Neutrophil (primary cell): Measurements from ENCODE around the gene AMER3.

Source experiments
- H3K27ac ChIP-seq: fragments of 200-600 bp; sonication (generic); 2 replicates; pipeline ENCODE4 v1.5.1; 2016; ENCODE audit warnings: mild to moderate bottlenecking, moderate library complexity
- H3K27me3 ChIP-seq: fragments of 200-600 bp; sonication (generic); 2 replicates; pipeline ENCODE4 v1.6.0; 2016; ENCODE audit warnings: mild to moderate bottlenecking
- H3K36me3 ChIP-seq: fragments of 200-600 bp; sonication (generic); 2 replicates; pipeline ENCODE4 v1.5.1; 2017
- H3K4me1 ChIP-seq, 2 experiments: fragments of 200-600 bp in 1 of 2; sonication (generic) in 1 of 2; 1 replicate in 1 of 2; 2 replicates in 1 of 2; pipeline versions ENCODE4 v1.5.1 to v1.6.1; 2013 to 2016; ENCODE audit warnings: low read depth in 1 of 2, low read length in 1 of 2, mild to moderate bottlenecking in 1 of 2, moderate library complexity in 1 of 2; ENCODE audit not compliant: control insufficient read depth in 1 of 2, insufficient read depth in 1 of 2
- H3K4me3 ChIP-seq, 2 experiments: fragments of 200-600 bp in 1 of 2; sonication (generic) in 1 of 2; 1 replicate in 1 of 2; 2 replicates in 1 of 2; pipeline ENCODE4 v1.5.1; 2013 to 2016; ENCODE audit warnings: low read depth in 1 of 2, low read length in 1 of 2, mild to moderate bottlenecking in 1 of 2, moderate library complexity in 1 of 2
- H3K9me3 ChIP-seq: fragments of 200-600 bp; sonication (generic); 2 replicates; pipeline ENCODE4 v1.5.1; 2016
- TF ChIP-seq, protein P1 (sequence below): fragments of 200-600 bp; sonication (generic); IDR thresholded peaks from 2 replicates; pipeline ENCODE4 v1.5.1; 2016; ENCODE audit warnings: antibody characterized with exemption

Gene AMER3

DNA sequence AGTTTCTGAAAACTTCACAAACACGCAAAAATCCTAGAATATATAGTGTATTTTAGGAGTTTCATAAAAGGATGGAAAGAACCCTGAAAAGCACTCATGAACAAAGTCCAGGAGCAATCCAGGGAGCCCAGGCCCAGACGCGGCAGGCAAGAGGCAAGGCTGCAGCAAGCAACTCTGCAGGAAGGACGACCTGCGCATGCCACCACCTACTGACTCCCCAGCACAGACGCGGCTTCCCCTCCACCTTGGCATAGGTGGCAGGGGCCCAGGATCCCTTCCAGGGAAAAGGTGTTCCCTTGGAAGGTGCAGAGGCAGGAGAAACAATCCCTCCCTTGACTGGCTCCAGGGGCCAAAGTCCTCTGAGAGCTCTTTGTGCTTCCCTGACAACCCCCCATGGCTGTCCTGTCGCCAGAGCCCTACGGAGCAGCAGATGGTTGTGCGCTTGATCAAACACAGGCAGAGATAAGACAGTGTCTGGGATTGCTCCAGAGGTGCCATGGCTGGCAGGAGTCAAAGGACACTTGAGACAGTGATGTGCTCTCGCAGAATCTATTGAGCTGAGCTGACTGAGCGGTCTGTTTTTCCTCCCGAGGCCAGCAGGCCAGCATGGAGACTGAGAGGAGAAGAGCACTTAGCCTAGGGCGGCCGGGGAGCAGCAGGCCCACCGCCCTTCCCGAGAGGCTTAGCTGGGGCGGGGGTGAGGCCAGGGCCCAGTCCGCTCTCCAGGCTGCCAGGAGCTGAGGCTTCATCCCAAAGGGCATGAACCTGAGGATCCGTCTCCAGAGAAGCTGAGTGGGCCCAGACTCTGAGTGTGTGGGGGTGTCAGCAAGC lies 10.8 kb upstream of the AMER3 start:
- no peaks in the 10 kb centered on the region for H3K4me1 ChIP-seq
- no peak overlapping the region for H3K4me3 ChIP-seq
- peaks cover 38% of the 10 kb centered on the region for H3K27me3 ChIP-seq
- TF ChIP-seq, protein P1, sequence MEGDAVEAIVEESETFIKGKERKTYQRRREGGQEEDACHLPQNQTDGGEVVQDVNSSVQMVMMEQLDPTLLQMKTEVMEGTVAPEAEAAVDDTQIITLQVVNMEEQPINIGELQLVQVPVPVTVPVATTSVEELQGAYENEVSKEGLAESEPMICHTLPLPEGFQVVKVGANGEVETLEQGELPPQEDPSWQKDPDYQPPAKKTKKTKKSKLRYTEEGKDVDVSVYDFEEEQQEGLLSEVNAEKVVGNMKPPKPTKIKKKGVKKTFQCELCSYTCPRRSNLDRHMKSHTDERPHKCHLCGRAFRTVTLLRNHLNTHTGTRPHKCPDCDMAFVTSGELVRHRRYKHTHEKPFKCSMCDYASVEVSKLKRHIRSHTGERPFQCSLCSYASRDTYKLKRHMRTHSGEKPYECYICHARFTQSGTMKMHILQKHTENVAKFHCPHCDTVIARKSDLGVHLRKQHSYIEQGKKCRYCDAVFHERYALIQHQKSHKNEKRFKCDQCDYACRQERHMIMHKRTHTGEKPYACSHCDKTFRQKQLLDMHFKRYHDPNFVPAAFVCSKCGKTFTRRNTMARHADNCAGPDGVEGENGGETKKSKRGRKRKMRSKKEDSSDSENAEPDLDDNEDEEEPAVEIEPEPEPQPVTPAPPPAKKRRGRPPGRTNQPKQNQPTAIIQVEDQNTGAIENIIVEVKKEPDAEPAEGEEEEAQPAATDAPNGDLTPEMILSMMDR, result no peak
- no peaks in the 10 kb centered on the region for H3K36me3 ChIP-seq
- H3K9me3 ChIP-seq, result no peaks in the 10 kb centered on the region
- H3K27ac ChIP-seq, result no peak overlapping the region

DNA sequence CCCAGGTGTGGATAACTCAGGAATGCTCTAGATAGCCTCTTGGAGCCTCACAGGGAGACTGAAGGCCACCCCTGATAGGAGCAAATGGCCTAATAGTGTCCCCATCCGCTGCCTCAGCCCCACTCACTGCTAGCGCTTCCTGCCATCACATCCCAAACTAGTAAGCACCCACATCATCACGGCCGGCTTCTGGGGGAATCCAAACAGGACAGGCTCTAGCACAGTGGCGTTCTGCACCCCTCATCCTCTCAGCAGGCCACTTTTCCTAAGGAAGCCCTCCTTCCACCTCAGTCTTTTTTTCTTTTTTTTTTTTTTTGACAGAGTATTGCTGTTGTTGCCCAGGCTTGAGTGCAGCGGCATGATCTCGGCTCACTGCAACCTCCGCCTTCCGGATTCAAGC lies 6.3 kb upstream of the AMER3 start:
- no peaks in the 10 kb centered on the region for H3K4me1 ChIP-seq
- no peaks in the 10 kb centered on the region for H3K36me3 ChIP-seq
- TF ChIP-seq, protein P1, result no peak
- H3K27me3 ChIP-seq, result peaks cover 27% of the 10 kb centered on the region
- H3K9me3 ChIP-seq, result no peaks in the 10 kb centered on the region
- H3K27ac ChIP-seq, result no peak overlapping the region
- no peak overlapping the region for H3K4me3 ChIP-seq

DNA sequence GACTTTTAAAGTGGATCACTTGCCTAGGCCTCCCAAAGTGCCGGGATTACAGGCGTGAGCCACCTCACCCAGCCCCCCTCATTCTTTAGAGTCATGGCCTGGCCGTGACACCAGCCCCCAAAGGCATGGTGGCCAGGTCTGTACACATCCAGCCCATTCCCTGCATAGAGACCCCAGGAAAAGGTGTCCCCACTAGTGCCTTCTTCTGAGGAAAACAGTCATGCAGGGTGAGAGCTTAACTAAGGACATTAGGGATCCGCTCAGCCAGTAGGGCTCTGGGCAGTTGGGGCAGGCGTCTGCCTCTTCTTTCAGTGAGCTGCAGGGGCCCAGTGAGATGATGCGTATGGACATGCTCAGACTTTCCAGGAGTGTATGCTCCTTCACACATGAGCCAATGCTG lies 5.7 kb upstream of the AMER3 start:
- Histone ChIP-seq H3K36me3 (no peaks in the 10 kb centered on the region), H3K27ac (no peak overlapping the region), H3K9me3 (no peaks in the 10 kb centered on the region), H3K4me3 (no peak overlapping the region), H3K27me3 (peaks cover 28% of the 10 kb centered on the region), H3K4me1 (no peaks in the 10 kb centered on the region)
- TF ChIP-seq, protein P1, result no peak

DNA sequence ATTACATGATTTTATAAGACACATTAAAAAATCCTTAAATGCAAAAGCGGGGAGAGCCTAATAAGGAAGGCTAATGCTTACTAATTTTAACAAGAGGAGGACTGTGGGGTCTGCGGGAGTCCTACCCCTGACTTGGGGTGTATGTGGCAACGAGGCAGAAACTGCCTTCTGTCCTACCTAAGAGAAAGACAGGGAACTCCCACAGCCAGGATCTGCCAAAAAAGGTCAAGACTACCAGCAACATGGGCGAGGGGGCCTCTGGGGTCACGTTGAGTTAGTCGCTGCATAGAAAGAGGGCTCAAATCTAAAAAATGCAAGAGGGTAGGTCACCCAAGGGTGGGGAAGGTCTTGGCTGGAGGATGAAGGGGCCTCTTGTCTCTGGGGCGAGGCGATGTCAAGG lies 529 bp upstream of the AMER3 start:
- TF ChIP-seq, protein P1, result no peak
- H3K9me3 ChIP-seq, result no peaks in the 10 kb centered on the region
- no peaks in the 10 kb centered on the region for H3K4me1 ChIP-seq
- H3K27me3 ChIP-seq, result peaks cover 70% of the 10 kb centered on the region
- H3K36me3 ChIP-seq, result no peaks in the 10 kb centered on the region
- no peak overlapping the region for H3K27ac ChIP-seq
- no peak overlapping the region for H3K4me3 ChIP-seq

DNA sequence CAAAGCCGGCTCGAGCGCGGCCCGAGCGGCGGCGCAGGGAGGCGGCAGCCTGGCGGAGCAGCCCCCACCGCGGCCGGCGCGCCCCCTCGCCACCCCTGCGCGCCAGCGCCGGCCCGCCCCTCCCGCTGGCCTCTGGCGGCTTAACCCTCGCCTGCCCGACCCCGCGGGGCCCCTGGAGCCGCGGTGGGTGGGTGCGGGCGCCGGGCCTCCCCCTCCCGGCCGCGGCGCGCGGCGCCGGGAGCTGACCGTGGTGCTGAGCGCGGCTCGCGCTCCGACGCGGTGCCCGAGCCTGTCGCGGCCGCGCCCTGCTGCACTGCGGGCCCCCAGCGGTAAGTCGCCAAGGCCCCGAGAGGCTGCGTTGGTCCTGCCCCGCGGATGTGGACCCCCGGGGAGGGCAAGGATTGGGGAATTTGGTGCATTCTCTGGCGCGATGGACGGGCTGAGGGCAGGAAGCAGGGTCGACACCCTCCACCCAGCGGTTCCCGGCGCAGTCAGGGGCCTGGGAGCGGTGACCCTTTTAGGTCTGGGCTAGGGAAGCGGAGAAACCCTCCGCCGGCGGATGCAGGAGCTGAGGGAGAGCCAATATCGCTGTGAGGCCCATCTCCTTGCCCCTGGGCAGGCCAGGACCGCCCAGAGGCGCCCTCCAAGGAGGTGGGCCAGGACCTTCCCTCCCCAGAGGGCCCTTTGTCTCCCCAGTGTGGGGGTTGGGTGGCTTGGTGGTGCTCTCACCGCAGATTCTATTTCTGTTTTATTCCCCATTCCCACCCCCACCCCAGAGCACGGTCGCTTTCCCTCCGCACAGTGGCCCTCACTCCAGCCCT lies 923 bp downstream of the AMER3 start:
- Histone ChIP-seq H3K36me3 (no peaks in the 10 kb centered on the region), H3K4me3 (no peak overlapping the region), H3K9me3 (no peaks in the 10 kb centered on the region), H3K4me1 (no peaks in the 10 kb centered on the region), H3K27me3 (peaks cover 72% of the 10 kb centered on the region), H3K27ac (no peak overlapping the region)
- TF ChIP-seq, protein P1, result no peak
